ENCODE results near the gene LEMD2.
A peak's percentile ranks its signal among the peaks of the same experiment; 100 is the strongest.

Gene LEMD2

DNA sequence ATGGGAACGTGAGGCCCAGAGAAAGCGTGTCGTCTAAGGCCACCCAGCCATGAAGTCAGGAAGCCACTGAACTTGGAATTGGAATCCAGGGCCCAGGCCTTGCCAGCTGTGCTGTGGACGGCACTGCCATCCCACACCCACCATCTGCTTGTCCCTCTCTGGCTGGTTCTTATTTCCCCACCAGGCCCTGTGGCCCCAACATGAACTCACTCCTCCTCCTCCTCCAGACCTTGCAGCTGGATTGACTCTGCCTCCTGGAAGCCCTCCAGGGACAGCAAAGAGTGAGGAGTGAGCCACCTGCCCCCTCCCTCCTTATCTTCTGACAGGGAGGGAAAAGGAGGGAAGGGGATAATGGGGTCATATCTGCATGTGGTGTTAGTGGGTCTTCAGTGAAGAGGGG is 26.2 kb downstream of the LEMD2 start:
- no peak overlapping the region for H3K4me3 ChIP-seq (ENCODE audit: low read depth, low read length)
- no peak for DNase-seq (ENCODE audit: low read depth)

DNA sequence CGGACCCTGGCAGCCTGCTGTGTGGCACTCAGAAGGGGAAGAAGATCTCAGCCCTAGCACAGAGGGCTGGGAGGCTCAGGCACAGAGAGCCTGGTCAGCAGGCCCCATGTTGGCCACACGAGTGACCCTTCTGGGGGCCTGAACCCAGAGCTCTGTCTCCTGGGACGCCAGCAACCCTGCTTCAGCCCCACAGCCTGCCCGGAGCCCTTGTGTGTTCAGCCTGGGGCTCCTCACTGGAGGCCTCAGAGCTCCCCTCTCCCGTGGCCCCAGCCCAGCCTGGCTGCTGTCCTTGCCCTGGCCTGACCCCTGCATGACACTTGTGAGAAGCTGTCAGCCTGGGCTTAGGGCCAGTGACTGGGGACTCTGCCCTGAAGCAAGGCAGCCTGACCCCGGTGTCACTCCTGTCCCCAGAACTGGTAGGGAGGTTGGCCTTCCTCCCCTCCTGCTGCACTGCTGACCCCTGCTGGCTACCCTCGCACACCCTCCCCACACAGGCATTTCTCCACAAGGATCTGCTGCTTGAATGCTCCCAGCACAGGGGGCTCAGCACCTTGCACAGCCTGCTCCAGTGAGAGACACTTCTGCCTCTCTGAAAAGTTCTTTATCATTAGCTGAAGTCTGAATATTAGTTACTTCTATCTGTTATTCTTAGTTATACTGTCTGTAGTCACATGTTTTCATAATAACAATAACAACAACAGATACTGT is 26.9 kb downstream of the LEMD2 start:
- no peak for DNase-seq (ENCODE audit: low read depth)
- H3K4me3 ChIP-seq (ENCODE audit: low read depth, low read length): no peak overlapping the region

DNA sequence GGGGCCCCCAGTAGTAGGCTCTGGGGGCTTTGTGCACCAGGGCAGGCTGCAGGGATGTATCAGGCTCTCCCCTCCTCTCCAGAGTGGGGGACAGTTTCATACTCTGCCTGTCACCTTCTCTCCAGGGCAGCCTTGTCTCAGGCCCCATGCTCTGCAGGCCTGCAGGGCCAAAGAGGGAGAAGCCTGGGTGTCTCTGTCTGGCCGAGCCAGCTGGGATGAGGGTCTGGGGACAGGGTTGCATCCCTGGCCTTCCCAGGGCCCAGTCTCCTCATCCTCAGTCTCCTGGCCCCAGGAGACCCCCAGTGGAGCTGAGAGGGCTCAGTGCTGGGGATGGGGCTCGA is 27.4 kb downstream of the LEMD2 start:
- no peak overlapping the region for H3K4me3 ChIP-seq (ENCODE audit: low read depth, low read length)
- DNase-seq (ENCODE audit: low read depth): no peak

DNA sequence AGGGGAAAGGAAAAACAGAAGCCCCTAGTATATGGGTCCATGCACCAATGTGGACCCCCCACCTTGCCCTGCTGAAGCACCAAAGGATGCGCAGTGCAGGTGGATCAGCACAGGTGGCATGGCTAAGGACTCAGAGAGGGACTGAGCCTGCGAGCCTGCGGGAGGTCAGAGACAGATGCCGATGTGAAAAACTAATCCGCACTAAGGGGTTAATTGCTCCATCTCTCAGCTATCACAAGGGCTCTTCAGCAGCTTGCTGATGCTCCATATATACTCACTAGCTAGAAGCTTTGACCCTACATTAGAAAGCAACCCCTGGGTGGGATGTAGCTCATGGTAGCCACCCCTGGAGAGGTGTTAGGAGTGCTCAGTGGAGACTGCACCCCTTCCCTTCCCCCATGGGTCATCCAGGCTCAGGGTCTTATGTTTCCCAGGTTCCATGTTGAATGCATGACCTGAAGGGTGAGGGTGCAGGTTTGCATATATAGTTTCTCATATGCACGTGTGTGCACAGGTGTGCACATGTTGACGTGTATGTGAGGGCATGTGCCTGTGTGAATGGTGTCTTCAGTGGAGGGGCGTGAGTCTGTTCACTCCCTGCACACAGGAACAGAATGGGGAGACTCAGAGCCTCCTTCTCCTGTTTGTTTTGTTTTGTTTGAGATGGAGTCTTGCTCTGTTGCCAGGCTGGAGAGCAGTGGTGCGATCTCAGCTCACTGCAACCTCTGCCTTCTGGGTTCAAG is 28.9 kb downstream of the LEMD2 start:
- DNase-seq (ENCODE audit: low read depth): no peak
- H3K4me3 ChIP-seq (ENCODE audit: low read depth, low read length): no peak overlapping the region

DNA sequence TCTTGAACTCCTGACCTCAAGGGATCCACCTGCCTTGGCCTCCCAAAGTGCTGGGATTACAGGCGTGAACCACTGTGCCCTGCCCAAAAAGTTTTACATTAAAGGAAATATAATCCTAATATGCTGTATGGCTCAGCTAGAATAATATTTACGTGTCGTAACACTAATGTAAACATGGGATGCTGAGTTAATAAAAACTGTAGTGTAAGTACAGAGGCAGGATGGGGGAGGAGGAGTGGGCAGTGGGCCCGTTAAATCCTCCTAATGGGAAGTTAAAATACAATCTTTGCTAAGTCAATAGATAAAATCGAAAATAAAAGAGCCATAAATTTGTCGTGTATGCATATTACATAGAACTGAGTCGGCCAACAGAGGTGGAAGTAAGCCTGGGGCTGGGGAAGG is 30.1 kb downstream of the LEMD2 start:
- H3K4me3 ChIP-seq (ENCODE audit: low read depth, low read length): no peak overlapping the region
- no peak for DNase-seq (ENCODE audit: low read depth)

DNA sequence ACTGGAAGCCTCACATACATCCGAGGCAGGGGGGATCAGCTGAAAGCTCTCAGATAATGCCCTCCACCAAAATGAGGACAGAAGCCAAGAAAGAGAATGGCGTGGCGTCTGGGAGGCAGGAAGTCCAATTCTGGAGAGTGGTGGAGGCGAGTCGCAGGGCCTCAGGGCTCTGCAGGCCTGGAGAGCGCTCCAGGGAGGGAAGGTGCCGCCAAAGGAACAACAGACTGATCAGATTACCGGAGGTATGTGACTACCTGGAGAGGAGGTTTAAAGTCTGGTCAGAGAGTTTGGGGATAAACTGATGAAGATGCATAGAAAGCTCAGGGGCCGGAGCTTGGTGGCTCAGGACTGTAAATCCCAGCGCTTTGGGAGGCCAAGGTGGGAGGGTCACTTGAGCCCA is 31.0 kb downstream of the LEMD2 start:
- H3K4me3 ChIP-seq (ENCODE audit: low read depth, low read length): no peak overlapping the region
- DNase-seq (ENCODE audit: low read depth): no peak

DNA sequence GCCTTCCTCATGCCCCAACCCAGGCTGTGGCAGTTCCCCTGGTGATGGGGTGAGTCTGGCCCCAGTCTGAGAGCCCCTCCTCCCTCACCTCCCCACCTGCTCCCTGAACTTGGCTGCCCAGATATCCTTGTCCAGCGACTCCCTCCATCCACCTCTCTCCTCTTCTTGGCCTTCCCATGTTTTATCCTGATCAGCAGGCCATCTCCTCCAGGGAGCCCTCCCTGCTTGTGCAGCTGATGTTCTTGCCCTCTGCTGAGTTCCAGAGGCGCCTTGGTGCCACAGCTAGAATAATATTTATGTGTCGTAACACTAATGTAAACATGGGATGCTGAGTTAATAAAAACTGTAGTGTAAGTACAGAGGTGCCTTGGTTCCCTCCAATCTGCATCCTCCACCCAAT is 31.8 kb downstream of the LEMD2 start:
- no peak for DNase-seq (ENCODE audit: low read depth)
- H3K4me3 ChIP-seq (ENCODE audit: low read depth, low read length): no peak overlapping the region

DNA sequence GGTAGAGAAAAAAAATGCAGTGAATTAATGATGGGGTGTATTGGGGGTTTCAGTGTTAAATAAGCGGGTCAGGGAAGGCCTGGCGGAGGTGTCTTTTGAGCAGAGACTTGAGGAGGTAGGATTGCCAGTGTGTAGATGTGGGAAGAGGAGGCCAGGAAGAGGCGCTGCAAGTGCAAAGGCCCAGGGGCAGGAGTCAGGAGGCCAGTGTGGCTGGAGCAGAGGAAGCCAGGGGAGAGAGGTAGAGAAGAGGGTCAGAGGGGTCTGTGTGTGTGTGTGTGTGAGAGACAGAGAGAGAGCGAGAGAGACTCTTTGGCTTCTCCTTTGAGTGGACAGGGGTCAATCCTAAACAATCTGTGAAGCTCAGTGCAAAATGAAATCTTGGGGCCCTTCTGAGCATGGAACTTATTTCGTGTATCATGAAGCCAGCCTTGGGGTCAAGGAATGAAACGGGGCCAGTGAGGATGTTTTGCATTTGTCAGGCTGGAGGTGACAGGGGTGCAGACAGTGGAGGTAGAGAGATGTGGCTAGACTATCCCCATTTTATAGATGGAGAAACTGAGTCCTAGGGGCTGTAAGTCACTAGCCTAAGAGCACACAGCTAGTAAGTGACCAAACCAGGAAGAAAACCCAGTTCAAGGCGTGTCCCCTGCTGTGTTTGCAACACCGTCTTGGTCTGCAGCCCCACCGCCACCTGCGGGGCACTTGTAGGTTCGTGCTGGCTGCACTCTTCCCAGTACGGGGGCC is 32.5 kb downstream of the LEMD2 start:
- DNase-seq (ENCODE audit: low read depth): no peak
- H3K4me3 ChIP-seq (ENCODE audit: low read depth, low read length): no peak overlapping the region

DNA sequence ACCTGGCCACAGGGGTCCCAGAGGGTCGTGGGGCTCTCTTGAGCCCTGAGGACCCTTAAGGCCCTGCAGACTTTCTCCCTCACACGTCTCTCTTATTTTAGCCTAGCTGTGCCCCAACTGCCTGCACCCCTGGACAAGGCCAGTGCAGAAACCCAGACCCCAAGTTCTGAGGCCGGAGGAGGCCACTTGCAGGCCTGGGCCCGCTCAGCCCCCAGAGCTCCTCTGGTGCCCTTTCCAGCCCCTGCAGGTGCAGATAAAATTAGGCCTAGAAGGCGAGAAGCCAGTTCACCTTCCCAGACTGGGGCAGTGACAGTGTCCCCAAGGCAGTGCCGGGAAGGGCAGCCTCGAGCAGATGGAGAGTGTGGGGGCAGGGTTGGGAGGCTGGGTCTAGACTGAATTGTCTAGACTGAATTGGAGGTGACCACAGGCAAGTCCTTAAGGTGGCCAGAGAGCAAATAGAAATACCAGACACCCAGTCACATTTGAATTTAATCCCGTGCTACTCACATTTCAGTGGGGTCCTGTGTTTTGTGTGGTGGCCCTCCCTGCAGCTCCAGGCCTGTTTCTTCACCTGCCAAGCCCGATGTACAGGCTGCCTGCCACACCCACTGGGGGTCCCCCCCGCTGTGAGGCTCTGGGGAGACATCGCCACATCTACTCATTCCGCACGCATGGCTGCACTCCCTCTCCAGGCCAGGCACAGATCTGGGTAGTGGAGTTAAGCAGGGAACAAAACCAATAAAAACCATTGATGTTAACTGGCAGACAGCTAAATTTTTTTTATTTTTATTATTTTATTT is 33.7 kb downstream of the LEMD2 start:
- DNase-seq (ENCODE audit: low read depth): no peak
- no peak overlapping the region for H3K4me3 ChIP-seq (ENCODE audit: low read depth, low read length)

DNA sequence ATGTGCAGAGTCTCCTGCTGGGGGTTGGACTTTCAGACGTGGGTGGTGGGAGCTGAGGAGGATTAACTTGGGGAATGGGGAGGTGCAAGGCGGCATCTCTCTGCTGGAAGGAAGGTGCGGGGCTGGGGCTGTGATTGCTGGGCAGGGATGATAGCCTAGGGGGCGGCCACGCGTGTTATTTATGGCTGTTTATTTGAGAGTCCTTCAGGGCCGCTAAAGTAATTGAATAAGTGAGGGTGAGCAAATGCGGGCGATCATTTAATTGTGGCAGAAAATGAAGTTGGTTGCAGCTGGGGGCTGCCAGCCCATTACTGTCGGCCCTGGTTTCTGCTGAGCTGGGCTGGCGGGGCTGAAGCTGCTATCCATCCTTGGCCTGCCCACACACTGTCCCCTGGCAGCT is 34.7 kb downstream of the LEMD2 start:
- no peak overlapping the region for H3K4me3 ChIP-seq (ENCODE audit: low read depth, low read length)
- DNase-seq (ENCODE audit: low read depth): no peak

DNA sequence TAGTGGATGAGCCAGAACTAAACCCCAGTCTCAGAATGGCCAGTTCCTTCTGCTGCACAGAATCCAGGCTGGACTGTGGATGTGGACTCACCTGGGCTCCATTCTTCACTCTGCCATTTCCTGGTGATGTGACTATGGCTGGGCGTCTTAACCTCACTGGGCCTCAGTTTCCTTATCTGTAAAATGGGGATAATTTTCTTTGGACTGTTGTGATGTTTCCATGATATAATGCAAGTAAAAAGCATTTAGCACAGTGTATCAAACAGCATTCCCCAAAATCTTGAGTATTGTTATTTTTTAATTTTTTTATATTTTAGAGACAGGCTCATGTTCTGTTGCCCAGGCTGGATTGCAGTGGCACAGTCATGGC is 36.3 kb downstream of the LEMD2 start:
- no peak overlapping the region for H3K4me3 ChIP-seq (ENCODE audit: low read depth, low read length)
- no peak for DNase-seq (ENCODE audit: low read depth)

DNA sequence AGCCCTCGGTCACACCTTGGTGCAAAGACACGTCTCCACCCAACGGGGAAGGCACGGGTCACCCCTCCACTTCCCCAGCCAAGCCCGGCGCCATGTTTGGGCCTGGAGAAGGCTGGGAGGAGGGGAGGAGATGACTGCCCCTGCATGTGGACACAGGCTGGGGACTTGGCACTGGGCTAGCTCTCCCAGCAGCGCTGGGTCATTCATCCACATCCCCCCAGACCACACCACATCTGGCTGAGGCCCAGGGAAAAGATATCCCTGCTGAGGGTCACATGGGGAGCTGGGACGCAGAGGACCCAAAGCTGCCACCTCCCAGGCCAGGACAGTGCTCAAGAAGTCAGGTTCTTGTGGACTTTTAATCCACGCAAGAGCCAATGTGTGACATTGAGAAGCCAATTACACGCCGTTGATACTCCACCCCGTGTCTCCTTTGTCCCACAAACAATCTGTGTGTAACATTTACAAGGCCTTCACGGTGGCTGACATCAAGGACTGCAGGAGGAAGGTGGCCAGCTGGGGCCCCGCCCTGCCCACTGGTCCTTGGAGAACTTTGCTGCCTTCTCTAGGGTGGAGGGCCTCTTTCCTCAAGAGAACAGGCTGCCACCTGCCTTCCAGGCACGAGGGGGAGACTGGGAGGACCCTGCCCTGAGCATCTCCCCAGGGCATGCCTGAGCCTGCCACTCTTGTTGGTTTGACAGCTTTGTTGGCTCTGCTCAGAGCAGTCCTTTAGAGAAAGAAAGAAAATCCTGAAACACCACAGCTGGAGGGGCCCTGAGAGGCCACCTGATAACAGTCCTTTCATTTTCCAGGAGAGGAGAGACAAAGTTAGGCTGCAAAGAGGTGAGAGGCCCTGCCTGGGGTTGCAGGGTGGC is 36.9 kb downstream of the LEMD2 start:
- H3K4me3 ChIP-seq (ENCODE audit: low read depth, low read length): no peak overlapping the region
- DNase-seq (ENCODE audit: low read depth): no peak

DNA sequence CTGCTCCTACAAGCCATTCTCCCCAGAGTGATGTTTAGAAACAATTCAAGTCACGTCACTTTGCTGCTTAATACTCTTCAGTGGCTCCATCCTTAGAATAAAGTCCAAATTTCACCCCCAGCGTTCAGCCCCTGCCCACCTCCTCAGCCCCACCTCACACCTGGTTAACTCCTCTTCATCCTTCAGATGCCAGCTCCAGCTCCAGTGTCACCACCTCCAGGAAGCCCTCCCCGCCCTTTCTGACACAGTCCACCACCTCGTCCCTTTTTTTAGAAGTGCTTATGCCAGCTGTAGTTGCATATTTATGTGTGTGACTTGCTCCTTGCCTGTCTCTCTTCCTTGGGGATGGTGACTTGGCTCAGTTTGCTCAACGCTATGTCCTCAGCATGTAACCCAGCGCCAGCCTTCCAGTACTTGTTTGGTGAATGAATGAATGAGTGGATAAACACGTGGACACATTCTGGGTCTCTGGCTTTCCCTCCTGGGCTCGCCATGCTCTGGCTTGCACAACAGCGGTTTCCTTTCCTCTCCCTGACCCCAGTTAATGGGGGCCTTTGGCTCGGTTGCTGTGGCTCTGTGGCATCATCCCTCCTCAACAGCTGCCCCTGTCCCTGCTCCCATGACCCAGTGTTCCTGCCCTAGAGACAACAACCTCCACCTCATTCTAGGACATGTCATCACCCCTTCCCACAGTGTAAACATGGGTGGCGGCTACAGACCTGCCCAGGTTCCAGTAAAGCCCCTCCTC is 38.5 kb downstream of the LEMD2 start:
- no peak overlapping the region for H3K4me3 ChIP-seq (ENCODE audit: low read depth, low read length)
- peak; percentile 39 for DNase-seq (ENCODE audit: low read depth)

DNA sequence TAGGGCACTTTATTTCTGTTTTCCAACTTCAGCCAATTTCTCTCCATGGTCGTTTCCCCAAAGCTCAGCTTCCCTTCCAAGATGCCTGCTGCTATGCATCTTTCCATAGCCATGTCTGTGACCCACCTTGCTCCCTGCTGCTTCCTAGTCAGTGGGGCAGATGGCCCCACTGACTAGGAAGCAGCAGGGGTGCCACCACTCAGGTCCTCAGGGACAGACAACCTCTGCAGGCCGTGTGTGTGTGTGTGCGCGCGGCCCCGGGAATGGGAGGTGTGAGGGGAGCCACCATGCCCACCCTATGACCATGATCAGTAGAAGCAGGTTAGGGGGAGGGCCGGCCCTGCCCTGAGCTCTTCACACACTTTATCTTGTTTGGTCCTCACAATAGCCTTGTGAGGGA is 39.5 kb downstream of the LEMD2 start:
- no peak for DNase-seq (ENCODE audit: low read depth)
- no peak overlapping the region for H3K4me3 ChIP-seq (ENCODE audit: low read depth, low read length)

DNA sequence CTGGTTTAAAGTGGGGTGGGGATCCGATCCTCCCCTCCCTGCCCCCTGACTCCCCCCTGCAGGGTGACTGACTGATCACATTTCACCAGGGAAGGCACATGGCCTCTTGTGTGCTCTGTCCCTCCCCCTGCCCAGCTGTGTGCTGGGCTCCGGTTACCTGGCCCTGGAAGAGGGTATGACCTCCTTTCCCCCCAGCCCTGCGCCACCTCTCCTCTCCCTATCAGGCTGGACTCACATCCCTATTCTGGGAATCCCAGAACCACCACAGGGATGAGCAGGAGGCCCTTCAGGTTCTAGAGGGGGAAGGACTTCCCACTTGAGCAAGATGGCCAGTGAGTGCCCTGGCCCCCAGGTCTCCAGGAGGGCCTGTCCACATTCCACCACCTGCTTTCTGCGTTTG is 40.1 kb downstream of the LEMD2 start:
- no peak for DNase-seq (ENCODE audit: low read depth)
- H3K4me3 ChIP-seq (ENCODE audit: low read depth, low read length): no peak overlapping the region

DNA sequence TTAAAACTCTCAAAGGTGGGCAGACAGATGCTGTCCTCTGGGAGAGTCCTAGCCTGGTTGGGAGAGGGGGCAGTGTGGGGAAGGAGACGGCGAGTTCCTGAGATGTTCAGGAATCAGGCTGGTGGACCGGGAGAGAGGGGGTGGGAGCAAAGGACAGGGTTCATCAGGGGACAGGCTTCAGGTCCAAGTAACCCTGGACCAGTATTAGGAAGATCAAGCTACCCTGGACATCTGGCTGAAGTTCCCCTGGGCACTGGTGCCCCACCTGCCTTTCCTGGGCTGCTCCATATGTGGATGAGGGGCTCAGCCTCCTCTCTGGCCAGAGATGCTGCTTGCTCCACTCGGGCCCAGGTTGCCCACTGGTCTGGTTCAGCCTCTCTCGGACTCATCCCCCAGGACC is 41.1 kb downstream of the LEMD2 start:
- H3K4me3 ChIP-seq (ENCODE audit: low read depth, low read length): no peak overlapping the region
- DNase-seq (ENCODE audit: low read depth): no peak

DNA sequence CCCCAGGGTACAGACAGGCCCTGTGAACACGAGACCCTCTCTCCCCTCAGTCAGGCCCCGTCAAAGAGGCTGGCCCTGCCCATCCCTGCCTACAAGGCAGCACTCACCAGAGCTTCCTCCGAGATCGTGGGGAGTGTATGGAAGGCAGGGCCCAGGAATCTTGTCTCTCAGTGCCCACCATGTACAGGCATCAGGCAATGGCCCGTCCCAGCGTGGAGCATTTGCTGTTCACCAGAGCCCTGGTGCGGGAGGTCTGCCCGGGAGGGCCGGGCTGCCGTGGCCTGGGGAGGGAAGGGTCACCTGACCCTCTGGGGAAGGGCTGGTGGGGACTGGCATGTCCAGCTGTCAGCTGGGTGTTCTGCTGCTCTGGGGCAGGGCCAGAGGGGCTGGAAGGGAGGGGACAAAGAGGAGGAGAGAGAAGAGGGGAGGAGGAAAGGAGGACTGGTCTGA is 42.3 kb downstream of the LEMD2 start, which contains the start of gene IP6K3:
Gene IP6K3, minus strand, starts transcription at position 255 of the 450 bp plus-strand sequence. CDS start 11,429 bp downstream, outside the sequence.
- peak within 1 kb of the TSS; percentile 57 for H3K4me3 ChIP-seq (ENCODE audit: low read depth, low read length)
- no peak for DNase-seq (ENCODE audit: low read depth)

DNA sequence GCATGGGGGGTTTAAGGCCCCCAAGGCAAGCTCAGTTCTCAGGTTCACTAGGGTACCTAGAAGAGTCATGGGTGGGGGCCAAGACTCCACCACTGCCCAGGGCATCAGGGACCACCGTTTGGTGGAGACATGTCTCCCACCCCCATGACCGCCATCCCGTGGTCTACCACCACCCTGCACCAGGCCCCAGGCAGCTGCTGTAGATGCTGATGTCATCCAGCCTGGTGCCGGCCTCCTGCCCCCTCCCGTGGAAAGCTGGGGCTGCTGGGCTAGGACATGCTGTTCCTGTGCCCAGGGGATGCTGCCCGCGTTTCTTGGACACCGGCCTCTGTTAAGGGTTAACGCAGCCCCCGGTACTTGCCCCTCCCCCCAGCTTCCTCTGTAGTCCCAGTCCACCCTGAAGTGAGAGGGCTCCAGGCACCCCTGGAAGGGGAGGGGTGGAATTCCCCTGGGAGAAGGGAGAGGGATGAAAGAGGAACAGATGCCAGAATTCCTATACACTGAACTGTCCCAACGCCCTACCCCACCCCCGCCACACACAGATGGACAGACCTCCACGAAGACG is 42.8 kb downstream of the LEMD2 start:
- H3K4me3 ChIP-seq (ENCODE audit: low read depth, low read length): peak overlapping the region; percentile 57
- DNase-seq (ENCODE audit: low read depth): peak; percentile 79
